Endothelial cell of umbilical vein (primary cell): ENCODE measurements around the gene OR51F2.

ENCODE experiments used
- CTCF ChIP-seq, 2 donors: IDR thresholded peaks; 1 replicate in 1 of 2; 2 replicates in 1 of 2; pipeline ENCODE4 v1.5.1; 2011; ENCODE audit warnings: low read length in 2 of 2, mild to moderate bottlenecking in 2 of 2, moderate library complexity in 2 of 2, control low read depth in 1 of 2, inconsistent platforms in 1 of 2, low read depth in 1 of 2; ENCODE audit not compliant: insufficient read depth in 1 of 2; ENCODE audit errors: extremely low read depth in 1 of 2
- EZH2 ChIP-seq: IDR thresholded peaks from 2 replicates; pipeline ENCODE4 v1.6.1; 2012; ENCODE audit warnings: borderline replicate concordance, low read depth, mild to moderate bottlenecking, moderate library complexity, low read length, inconsistent platforms; ENCODE audit not compliant: severe bottlenecking
- GATA2 ChIP-seq: IDR thresholded peaks from 2 replicates; pipeline ENCODE4 v1.7.0; 2011; ENCODE audit warnings: low read depth, mild to moderate bottlenecking, moderate library complexity, mixed read lengths, low read length; ENCODE audit not compliant: insufficient read length, insufficient read depth
- JUN ChIP-seq: IDR thresholded peaks from 2 replicates; pipeline ENCODE4 v1.6.1; 2011; ENCODE audit warnings: borderline replicate concordance, low read depth; ENCODE audit not compliant: insufficient read length, insufficient read depth
- MAX ChIP-seq: IDR thresholded peaks from 2 replicates; pipeline ENCODE4 v1.6.1; 2011; ENCODE audit not compliant: insufficient read depth, insufficient read length
- MYC ChIP-seq: IDR thresholded peaks from one replicate; pipeline ENCODE4 v1.6.1; 2011; ENCODE audit warnings: mild to moderate bottlenecking, low read depth, low read length
- POLR2A ChIP-seq: IDR thresholded peaks from 2 replicates; pipeline ENCODE4 v1.6.1; 2012; ENCODE audit warnings: low read depth, mild to moderate bottlenecking, control low read depth, low read length
- POLR2AphosphoS5 ChIP-seq: IDR thresholded peaks from 2 replicates; pipeline ENCODE4 v1.6.1; 2012; ENCODE audit warnings: low read depth, mild to moderate bottlenecking, control low read depth, low read length, moderate library complexity; ENCODE audit not compliant: insufficient read depth

DNA sequence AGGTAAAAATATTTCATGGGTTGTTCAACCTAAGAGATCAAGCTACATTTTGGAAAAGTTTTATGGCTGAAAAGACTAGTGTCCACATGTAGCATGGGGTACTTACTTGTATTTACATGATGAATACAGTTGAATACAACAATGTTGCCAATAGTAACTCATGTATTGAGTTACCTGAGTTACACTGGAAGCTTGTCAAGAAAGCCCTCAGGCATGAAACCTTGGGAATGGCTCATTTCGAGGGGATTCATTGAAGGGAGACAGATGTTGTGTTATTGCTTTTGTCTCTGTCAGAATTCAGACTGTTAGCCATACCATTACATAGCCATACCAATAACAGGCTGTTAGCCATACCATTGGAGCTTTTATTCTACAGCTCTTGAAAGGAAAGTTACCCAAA, 9.2 kb downstream of the OR51F2 start:
- TF ChIP-seq GATA2 (no peak), CTCF (IDR thresholded peaks at IDR 0.05; ENCODE audit: extremely low read depth in 1 of 2, insufficient read depth in 1 of 2, low read depth in 1 of 2, low read length in 2 of 2) (no peak), EZH2 (no peak), POLR2A (no peak), POLR2AphosphoS5 (no peak), MAX (no peak), JUN (no peak), MYC (no peak)
